Jurkat, Clone E6-1 (cell line): Measurements from ENCODE around the gene SLC9A8.

ENCODE experiments used
- DNase-seq: peaks from one replicate; pipeline ENCODE4 v3.0.0-alpha.2; 2011; ENCODE audit warnings: low read depth, low spot score
- H3K4me3 ChIP-seq: 2 replicates; pipeline ENCODE4 v1.5.1; 2011; ENCODE audit warnings: mild to moderate bottlenecking, low read length, control low read depth, moderate library complexity

The SLC9A8 gene

DNA sequence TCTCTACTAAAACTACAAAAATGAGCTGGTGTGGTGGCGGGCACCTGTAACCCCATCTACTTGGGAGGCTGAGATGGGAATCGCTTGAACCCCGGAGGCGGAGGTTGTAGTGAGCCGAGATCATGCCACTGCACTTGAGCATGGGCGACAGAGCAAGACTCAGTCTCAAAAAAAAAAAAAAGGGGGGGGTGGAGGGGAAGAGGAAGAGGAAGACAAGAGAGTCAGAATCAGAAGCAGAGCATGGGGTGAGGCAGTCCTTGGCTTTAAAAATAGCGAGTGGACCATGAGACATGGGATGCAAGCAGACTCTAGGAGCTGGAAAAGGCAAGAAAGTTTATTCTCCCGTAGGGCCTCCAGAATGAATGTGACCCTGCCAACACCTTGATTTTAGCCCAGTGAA, 3.9 kb upstream of the SLC9A8 start:
- DNase-seq: no peak
- no peak overlapping the region for H3K4me3 ChIP-seq

GRCh38 chr20:49809803-49810359, 2.7 kb upstream of the SLC9A8 start:
- no peak overlapping the region for H3K4me3 ChIP-seq
- no peak for DNase-seq

DNA sequence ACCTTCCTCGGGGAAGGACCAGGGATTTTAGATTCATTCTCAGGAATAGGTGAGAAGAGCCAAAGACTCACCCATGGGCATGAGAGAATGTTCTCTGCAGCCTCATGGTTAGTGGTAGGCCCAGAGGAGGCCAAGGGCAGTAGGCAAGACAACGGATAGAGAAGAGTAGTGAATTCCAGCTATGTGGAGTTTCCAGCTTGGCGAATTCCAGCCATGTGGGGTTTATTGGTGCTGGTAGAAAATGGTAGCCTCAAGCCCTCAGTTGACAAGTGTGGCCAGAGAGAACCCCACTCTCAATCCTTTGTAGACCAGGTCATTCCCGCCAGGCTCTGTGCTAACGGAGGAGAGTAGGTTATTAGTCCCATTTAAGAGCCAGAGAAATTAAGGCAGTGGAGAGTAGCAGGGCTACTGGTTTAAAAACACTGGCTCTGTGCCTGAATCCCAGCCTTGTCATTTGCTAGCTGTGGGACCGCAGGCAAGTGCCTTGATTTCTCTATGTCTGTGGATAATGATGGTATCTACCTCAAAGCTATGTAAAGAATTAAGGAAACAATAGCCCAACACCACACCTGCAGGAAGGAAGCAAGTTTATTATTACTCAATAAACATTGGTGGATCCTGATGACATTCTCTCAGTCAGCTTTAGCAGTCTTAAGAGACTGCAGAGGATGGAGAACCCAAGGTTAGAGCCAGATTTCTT, 2.0 kb upstream of the SLC9A8 start:
- DNase-seq: no peak
- H3K4me3 ChIP-seq: no peak overlapping the region

- H3K4me3 ChIP-seq: peak overlapping the region; percentile 67
- no peak for DNase-seq
Observed at GRCh38 chr20:49811825-49812506, 662 bp upstream of the SLC9A8 start.

DNA sequence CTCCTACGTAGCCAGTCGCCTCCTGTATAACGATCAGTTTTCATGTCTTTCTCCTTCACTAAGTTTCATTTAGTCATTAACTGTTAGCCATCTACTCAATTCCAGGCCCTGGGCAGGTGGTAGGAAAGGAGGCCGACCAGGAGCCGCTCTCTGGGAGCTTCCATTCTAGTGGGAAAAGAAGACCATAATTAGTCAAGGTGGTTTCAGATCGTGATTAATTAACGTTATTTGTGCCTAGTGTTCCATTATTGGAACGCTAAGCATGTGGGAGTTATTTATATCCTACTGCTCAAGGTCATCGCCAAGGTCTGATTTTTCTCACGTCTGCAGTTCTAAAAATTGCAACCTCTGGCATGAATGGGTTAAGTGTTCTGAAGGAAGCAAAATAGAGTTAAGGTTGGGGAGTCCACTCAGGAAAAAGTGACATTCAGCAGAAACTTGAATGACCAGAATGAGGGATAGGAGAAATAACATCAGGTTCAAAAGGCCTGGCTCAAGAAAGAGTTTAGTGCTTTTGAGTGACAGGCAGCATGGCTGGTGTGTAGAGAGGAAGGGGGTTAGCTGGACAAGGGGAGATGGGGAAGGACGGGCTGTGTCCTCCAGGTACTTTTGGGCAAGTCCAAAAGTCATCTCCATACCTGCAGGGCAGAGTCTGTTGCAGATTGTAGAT, 812 bp downstream of the SLC9A8 start:
- no peak for DNase-seq
- peak overlapping the region; percentile 67 for H3K4me3 ChIP-seq

GRCh38 chr20:49814057-49814694, 1.5 kb downstream of the SLC9A8 start:
- peak overlapping the region; percentile 67; the same call in 1 of the 2 replicates for H3K4me3 ChIP-seq
- DNase-seq: no peak

- H3K4me3 ChIP-seq: no peak overlapping the region
- DNase-seq: no peak
Observed at GRCh38 chr20:49818816-49819215, 6.2 kb downstream of the SLC9A8 start.

DNA sequence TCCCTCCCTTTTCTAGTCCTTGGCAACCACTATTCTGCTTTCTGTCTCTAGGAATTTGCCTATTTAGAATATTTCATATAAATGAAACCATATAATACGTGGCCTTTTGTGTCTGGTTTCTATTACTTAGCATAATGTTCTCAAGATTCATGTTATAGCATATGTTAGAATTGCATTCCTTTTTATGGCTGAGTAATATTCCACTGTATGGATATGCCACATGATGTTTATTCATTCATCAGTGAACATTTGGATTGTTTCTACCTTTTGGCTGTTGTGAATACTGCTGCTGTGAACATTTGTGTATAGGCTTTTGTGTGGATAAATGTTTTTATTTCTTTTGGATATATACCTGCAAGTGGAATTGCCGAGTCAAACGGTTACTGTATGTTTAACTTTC, 7.1 kb downstream of the SLC9A8 start:
- H3K4me3 ChIP-seq: no peak overlapping the region
- DNase-seq: no peak

DNA sequence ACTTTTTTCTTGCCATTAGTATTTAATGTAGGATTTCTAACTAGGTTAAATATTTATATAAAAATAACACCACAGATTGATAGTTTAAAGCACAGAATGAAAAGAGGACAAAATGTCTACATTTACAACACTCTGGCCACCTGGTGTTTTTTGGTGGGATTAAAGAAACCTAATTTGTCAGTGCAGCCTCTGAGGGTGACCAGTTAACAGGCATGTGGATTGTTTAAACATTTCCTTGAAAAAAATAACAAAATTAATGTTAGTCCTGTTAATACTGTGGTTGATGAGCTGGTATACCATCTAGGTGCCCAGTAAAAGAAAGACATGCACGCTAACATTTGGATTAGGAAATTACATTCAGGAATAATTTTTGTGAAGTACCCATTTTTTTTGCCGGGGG, 8.8 kb downstream of the SLC9A8 start:
- no peak overlapping the region for H3K4me3 ChIP-seq
- DNase-seq: no peak

DNA sequence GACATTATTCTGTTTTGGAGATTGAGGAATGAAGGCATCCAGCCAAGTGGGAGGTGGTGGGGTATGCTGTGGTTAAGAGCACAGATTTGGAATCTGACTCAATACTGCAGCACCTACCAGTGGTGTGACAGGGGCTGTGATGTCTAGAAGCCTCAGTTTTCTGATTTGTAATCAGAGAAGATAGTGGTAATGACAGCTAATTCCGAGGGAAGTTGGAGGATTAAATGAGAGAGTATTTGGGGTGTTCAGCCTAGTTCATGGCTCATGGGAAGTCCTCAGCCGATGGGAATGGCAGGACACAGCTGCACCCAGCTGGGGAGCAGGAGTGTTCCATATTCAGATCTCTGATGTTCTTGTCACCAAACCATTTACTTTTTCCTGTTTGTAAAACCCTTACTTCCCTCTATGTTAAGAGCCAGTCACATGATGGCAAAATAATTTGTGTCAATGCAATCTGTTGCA, 9.3 kb downstream of the SLC9A8 start:
- DNase-seq: peak; percentile 26
- H3K4me3 ChIP-seq: no peak overlapping the region

DNA sequence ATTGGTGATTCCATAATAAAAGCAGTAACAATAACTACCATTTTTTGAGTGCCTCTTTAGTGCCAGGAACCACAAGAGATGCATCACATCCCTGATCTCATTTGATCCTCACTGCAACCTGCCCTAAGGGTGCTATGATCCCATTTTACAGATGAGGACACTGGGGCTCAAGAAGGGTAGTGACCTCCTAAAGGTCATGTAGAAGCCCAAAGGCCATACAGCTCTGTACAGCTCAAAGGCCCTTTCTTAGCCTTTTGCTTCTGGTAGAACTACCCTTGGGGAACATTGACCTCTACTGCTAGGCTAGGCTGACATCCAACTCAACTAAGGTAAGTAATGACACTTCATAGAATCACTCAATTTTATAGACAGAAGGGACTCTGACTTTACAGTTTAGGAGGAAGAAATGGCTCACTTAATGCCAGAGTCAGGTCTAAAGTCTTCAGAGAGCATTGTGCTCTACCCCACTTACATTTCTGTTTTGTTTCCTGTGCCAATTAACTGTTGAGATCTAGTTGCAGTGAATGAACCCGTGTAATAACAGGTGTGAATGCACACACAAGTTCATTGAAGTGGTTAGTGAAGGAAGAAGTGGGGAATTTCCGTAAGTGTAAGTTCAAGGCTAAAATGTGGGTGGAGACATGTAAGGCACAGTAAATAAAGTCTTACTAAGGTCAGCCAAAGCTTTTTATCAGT, 10.7 kb downstream of the SLC9A8 start:
- H3K4me3 ChIP-seq: peak overlapping the region; percentile 36
- DNase-seq: peak; percentile 95

GRCh38 chr20:49824206-49824605, 11.6 kb downstream of the SLC9A8 start:
- H3K4me3 ChIP-seq: no peak overlapping the region
- no peak for DNase-seq

GRCh38 chr20:49825521-49826033, 12.9 kb downstream of the SLC9A8 start:
- no peak for DNase-seq
- no peak overlapping the region for H3K4me3 ChIP-seq

- DNase-seq: no peak
- no peak overlapping the region for H3K4me3 ChIP-seq
Observed at GRCh38 chr20:49831022-49831769, 18.6 kb downstream of the SLC9A8 start.

- no peak for DNase-seq
- H3K4me3 ChIP-seq: no peak overlapping the region
Observed at GRCh38 chr20:49831770-49832631, 19.4 kb downstream of the SLC9A8 start.

DNA sequence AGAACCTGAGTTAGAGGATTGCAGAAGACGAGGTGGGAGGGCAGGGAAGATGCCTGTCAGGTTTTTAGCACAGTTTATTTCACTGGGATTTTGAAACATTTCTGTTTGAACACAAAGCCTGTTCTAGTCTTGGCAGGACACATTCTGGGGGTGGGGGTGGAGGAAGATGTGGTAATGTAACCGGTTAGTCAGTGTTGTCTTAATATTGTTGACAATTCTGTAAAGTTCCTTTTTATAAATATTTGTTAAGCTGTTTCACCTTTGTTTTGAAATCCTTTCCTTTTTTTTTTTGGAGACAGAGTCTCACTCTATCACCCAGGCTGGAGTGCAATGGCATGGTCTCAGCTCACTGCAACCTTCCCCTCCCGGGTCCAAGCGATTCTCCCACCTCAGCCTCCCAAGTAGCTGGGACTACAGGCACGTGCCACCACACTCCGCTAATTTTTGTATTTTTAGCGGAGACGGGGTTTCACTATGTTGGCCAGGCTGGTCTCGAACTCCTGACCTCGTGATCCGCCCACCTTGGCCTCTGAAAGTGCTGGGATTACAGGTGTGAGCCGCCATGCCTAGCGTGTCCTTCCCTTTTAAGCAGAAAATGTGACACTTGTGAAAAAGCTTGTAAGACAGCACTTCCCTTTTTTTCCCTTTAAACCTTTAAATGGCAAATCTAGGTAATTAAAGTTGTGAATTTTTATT, 20.2 kb downstream of the SLC9A8 start:
- DNase-seq: no peak
- no peak overlapping the region for H3K4me3 ChIP-seq

GRCh38 chr20:49833483-49833882, 20.9 kb downstream of the SLC9A8 start:
- DNase-seq: no peak
- H3K4me3 ChIP-seq: no peak overlapping the region
